HepG2 (cell line): ENCODE results near the gene CDO1. TPM values are rescaled to one million over a fixed set of nuclear protein-coding genes. Genes with fewer than 3 reads are reported as not detected.

ENCODE experiments used
- ARNT ChIP-seq: fragments of 450-650 bp; IDR thresholded peaks from 2 replicates; pipeline ENCODE4 v1.6.1; 2017
- ETV5 ChIP-seq: IDR thresholded peaks from 2 replicates; pipeline ENCODE4 v1.6.1; 2018; ENCODE audit warnings: missing biosample characterization, missing genetic modification reagents, inconsistent platforms, borderline replicate concordance
- FOXA1 ChIP-seq, 2 experiments: fragments of 450-650 bp in 1 of 2; sonication (generic) in 1 of 2; formaldehyde crosslinking in 1 of 2; IDR thresholded peaks; 2 replicates each; pipeline versions ENCODE4 v1.4.0 to v1.6.1; 2016 to 2020; ENCODE audit warnings: missing genetic modification reagents in 1 of 2
- HOXA9 ChIP-seq: sonication (generic); formaldehyde crosslinking; IDR thresholded peaks from 2 replicates; pipeline ENCODE4 v1.8.1; 2022; ENCODE audit warnings: missing genetic modification reagents, mild to moderate bottlenecking, moderate library complexity, borderline replicate concordance
- KLF16 ChIP-seq, 2 experiments: sonication (generic) in 1 of 2; formaldehyde crosslinking in 1 of 2; IDR thresholded peaks; 2 replicates each; pipeline versions ENCODE4 v1.6.1 to v1.8.0; 2016 to 2023; ENCODE audit warnings: missing genetic modification reagents in 2 of 2, missing compliant biosample characterization in 1 of 2
- MEF2D ChIP-seq: sonication (generic); formaldehyde crosslinking; IDR thresholded peaks from 2 replicates; pipeline ENCODE4 v1.5.1; 2020; ENCODE audit warnings: mild to moderate bottlenecking, missing genetic modification reagents
- PRPF4 ChIP-seq: fragments of 200-400 bp; formaldehyde crosslinking; IDR thresholded peaks from 2 replicates; pipeline ENCODE4 v1.6.1; 2016; ENCODE audit warnings: low read length, low read depth; ENCODE audit not compliant: poor library complexity, severe bottlenecking
- RNF219 ChIP-seq: sonication (generic); formaldehyde crosslinking; IDR thresholded peaks from 2 replicates; pipeline ENCODE4 v1.5.0; 2020; ENCODE audit warnings: mild to moderate bottlenecking, missing genetic modification reagents
- SRSF9 ChIP-seq: fragments of 200-400 bp; formaldehyde crosslinking; IDR thresholded peaks from 2 replicates; pipeline ENCODE4 v1.6.1; 2018; ENCODE audit warnings: borderline replicate concordance, mild to moderate bottlenecking, low read depth, low read length; ENCODE audit not compliant: insufficient read depth, poor library complexity, severe bottlenecking
- TCF7L2 ChIP-seq: IDR thresholded peaks from 2 replicates; pipeline ENCODE4 v1.6.1; 2011; ENCODE audit warnings: mild to moderate bottlenecking, low read depth, low read length, moderate library complexity
- U2AF2 ChIP-seq: fragments of 200-400 bp; formaldehyde crosslinking; IDR thresholded peaks from 2 replicates; pipeline ENCODE4 v1.6.1; 2017; ENCODE audit warnings: low read depth, mild to moderate bottlenecking, low read length
- ZBTB20 ChIP-seq: sonication (generic); formaldehyde crosslinking; IDR thresholded peaks from 2 replicates; pipeline ENCODE4 v1.8.1; 2023; ENCODE audit warnings: missing genetic modification reagents, low read depth, mild to moderate bottlenecking, borderline replicate concordance
- ZNF101 ChIP-seq: sonication (generic); formaldehyde crosslinking; IDR thresholded peaks from 2 replicates; pipeline ENCODE4 v1.4.0; 2020; ENCODE audit warnings: mild to moderate bottlenecking, low read depth, missing genetic modification reagents, borderline replicate concordance
- ZNF362 ChIP-seq: sonication (generic); formaldehyde crosslinking; IDR thresholded peaks from 2 replicates; pipeline ENCODE4 v1.4.0; 2020; ENCODE audit warnings: missing genetic modification reagents, mild to moderate bottlenecking, borderline replicate concordance
- ZNF768 ChIP-seq: sonication (generic); formaldehyde crosslinking; IDR thresholded peaks from 2 replicates; pipeline ENCODE4 v1.4.0; 2020; ENCODE audit warnings: missing genetic modification reagents
- ZNF777 ChIP-seq: sonication (generic); formaldehyde crosslinking; IDR thresholded peaks from 2 replicates; pipeline ENCODE4 v1.4.0; 2020; ENCODE audit warnings: missing genetic modification reagents
- ZNF790 ChIP-seq: sonication (generic); formaldehyde crosslinking; IDR thresholded peaks from 2 replicates; pipeline ENCODE4 v1.8.0; 2022; ENCODE audit warnings: missing genetic modification reagents, mild to moderate bottlenecking, borderline replicate concordance
- polyA plus RNA-seq, 8 experiments: library from polyadenylated mRNA; depleted of rRNA in 3 of 8; stranded (reverse) in 7 of 8; unstranded in 1 of 8; fragments of >200 nt; fragmentation: Illumina TruSeq in 4 of 8; extraction: Trizol in 4 of 8; gene quantifications; 2 replicates each; pipeline versions ENCODE4 v1.2.1 to v1.2.3, GENCODE V29; 2011 to 2016; ENCODE audit warnings: low read depth in 4 of 8, missing spikeins in 1 of 8, mixed read lengths in 1 of 8; ENCODE audit not compliant: insufficient read depth in 1 of 8
- total RNA-seq, 5 experiments: library from RNA; depleted of rRNA; stranded (reverse); fragments of >200 nt; fragmentation: Illumina TruSeq; extraction: Trizol; gene quantifications; 2 replicates each; pipeline ENCODE4 v1.2.3, GENCODE V29; 2016; ENCODE audit warnings: low read depth in 1 of 5
- TF ChIP-seq, protein P1 (sequence below): sonication (generic); formaldehyde crosslinking; conservative IDR thresholded peaks from 2 replicates; pipeline ENCODE4 v1.4.0; 2020; ENCODE audit warnings: mild to moderate bottlenecking, missing genetic modification reagents, moderate library complexity
- TF ChIP-seq, protein P2 (sequence below): sonication (generic); formaldehyde crosslinking; conservative IDR thresholded peaks from 2 replicates; pipeline ENCODE4 v1.4.0; 2020; ENCODE audit warnings: missing genetic modification reagents

Gene CDO1
- total and polyA plus RNA-seq, 2 of the 13 experiments (the other 11 are each of a cell fraction or from before 2014, with no cell fraction given): 3.2 to 4.4 TPM

GRCh38 chr5:115844321-115844817 lies 27.9 kb upstream of the CDO1 start (continued):
- TF ChIP-seq, protein P1, sequence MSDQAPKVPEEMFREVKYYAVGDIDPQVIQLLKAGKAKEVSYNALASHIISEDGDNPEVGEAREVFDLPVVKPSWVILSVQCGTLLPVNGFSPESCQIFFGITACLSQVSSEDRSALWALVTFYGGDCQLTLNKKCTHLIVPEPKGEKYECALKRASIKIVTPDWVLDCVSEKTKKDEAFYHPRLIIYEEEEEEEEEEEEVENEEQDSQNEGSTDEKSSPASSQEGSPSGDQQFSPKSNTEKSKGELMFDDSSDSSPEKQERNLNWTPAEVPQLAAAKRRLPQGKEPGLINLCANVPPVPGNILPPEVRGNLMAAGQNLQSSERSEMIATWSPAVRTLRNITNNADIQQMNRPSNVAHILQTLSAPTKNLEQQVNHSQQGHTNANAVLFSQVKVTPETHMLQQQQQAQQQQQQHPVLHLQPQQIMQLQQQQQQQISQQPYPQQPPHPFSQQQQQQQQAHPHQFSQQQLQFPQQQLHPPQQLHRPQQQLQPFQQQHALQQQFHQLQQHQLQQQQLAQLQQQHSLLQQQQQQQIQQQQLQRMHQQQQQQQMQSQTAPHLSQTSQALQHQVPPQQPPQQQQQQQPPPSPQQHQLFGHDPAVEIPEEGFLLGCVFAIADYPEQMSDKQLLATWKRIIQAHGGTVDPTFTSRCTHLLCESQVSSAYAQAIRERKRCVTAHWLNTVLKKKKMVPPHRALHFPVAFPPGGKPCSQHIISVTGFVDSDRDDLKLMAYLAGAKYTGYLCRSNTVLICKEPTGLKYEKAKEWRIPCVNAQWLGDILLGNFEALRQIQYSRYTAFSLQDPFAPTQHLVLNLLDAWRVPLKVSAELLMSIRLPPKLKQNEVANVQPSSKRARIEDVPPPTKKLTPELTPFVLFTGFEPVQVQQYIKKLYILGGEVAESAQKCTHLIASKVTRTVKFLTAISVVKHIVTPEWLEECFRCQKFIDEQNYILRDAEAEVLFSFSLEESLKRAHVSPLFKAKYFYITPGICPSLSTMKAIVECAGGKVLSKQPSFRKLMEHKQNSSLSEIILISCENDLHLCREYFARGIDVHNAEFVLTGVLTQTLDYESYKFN (CRISPR knock-in tag): peak; percentile 27; the same call in 1 of the 2 replicates
- TF ChIP-seq HOXA9: no peak
- no peak for TF ChIP-seq FOXA1 (IDR thresholded peaks at IDR 0.05)
- TF ChIP-seq FOXA1 (CRISPR knock-in tag; IDR thresholded peaks at IDR 0.05): peak; percentile 25; the same call in 1 of the 2 replicates
- TF ChIP-seq RNF219 (CRISPR knock-in tag): no peak
- no peak for TF ChIP-seq ZNF777 (CRISPR knock-in tag)
- TF ChIP-seq TCF7L2: 0 out of 2 replicates have a peak, but pooled peaks have one; percentile 35
- no peak for TF ChIP-seq SRSF9
- TF ChIP-seq MEF2D (CRISPR knock-in tag): peak; percentile 54; the same call in 1 of the 2 replicates
- no peak for TF ChIP-seq PRPF4
- no peak for TF ChIP-seq ZNF768 (CRISPR knock-in tag)
- TF ChIP-seq, protein P2, sequence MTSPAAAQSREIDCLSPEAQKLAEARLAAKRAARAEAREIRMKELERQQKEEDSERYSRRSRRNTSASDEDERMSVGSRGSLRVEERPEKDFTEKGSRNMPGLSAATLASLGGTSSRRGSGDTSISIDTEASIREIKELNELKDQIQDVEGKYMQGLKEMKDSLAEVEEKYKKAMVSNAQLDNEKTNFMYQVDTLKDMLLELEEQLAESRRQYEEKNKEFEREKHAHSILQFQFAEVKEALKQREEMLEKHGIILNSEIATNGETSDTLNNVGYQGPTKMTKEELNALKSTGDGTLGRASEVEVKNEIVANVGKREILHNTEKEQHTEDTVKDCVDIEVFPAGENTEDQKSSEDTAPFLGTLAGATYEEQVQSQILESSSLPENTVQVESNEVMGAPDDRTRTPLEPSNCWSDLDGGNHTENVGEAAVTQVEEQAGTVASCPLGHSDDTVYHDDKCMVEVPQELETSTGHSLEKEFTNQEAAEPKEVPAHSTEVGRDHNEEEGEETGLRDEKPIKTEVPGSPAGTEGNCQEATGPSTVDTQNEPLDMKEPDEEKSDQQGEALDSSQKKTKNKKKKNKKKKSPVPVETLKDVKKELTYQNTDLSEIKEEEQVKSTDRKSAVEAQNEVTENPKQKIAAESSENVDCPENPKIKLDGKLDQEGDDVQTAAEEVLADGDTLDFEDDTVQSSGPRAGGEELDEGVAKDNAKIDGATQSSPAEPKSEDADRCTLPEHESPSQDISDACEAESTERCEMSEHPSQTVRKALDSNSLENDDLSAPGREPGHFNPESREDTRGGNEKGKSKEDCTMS: no peak
- no peak for TF ChIP-seq ARNT
- TF ChIP-seq KLF16 (CRISPR knock-in tag; IDR thresholded peaks at IDR 0.05): 0 out of 4 replicates have a peak, but pooled peaks of 1 of the 2 experiments have one; percentile 36
- peak; percentile 49; the same call in 1 of the 2 replicates for TF ChIP-seq ZNF362
- TF ChIP-seq ZNF101 (CRISPR knock-in tag): no peak
- TF ChIP-seq ZNF790 (CRISPR knock-in tag): no peak
- TF ChIP-seq U2AF2: no peak
- TF ChIP-seq ZBTB20: no peak; the same call in 1 of the 2 replicates
- TF ChIP-seq ETV5 (CRISPR knock-in tag): peak; percentile 42; the same call in 1 of the 2 replicates
